ENCODE measurements around the gene ZNF440.

The ZNF440 gene

GRCh38 chr19:11792942-11793341 lies 21.1 kb upstream of the ZNF440 start:
- no peak for TF ChIP-seq CTCF (IDR thresholded peaks at IDR 0.05; ENCODE audit: insufficient read depth, low read length, poor library complexity, severe bottlenecking)
- Histone ChIP-seq H3K4me3 (replicated peaks; ENCODE audit: low read depth, low read length) (no peak overlapping the region), H3K36me3 (ENCODE audit: control insufficient read depth, insufficient read depth, low read length) (no peaks in the 10 kb centered on the region), H3K27me3 (replicated peaks; ENCODE audit: control insufficient read depth, insufficient read depth, low read length) (no peaks in the 10 kb centered on the region)
- DNase-seq (ENCODE audit: extremely low read depth, insufficient read length): no peak

GRCh38 chr19:11797491-11797890 lies 16.6 kb upstream of the ZNF440 start:
- H3K27me3 ChIP-seq (replicated peaks; ENCODE audit: control insufficient read depth, insufficient read depth, low read length): no peaks in the 10 kb centered on the region
- DNase-seq (ENCODE audit: extremely low read depth, insufficient read length): peak; percentile 69
- H3K36me3 ChIP-seq (ENCODE audit: control insufficient read depth, insufficient read depth, low read length): no peaks in the 10 kb centered on the region
- peak; percentile 88 for TF ChIP-seq CTCF (IDR thresholded peaks at IDR 0.05; ENCODE audit: insufficient read depth, low read length, poor library complexity, severe bottlenecking)
- peak overlapping the region; percentile 4; the same call in 1 of the 2 replicates for H3K4me3 ChIP-seq (replicated peaks; ENCODE audit: low read depth, low read length)

- Histone ChIP-seq H3K4me3 (replicated peaks; ENCODE audit: low read depth, low read length) (peak within 1 kb of the TSS; percentile 67), H3K27me3 (replicated peaks; ENCODE audit: control insufficient read depth, insufficient read depth, low read length) (no peaks in the 10 kb centered on the region), H3K36me3 (ENCODE audit: control insufficient read depth, insufficient read depth, low read length) (no peaks in the 10 kb centered on the region)
- TF ChIP-seq CTCF (IDR thresholded peaks at IDR 0.05; ENCODE audit: insufficient read depth, low read length, poor library complexity, severe bottlenecking): peak; percentile 19
- DNase-seq (ENCODE audit: extremely low read depth, insufficient read length): peak; percentile 87
Observed at GRCh38 chr19:11798391-11799330, 15.4 kb upstream of the ZNF440 start, which contains the start of gene ZNF491. Gene ZNF491, plus strand, starts transcription at chr19:11798523. Its CDS starts 7,431 bp downstream, at chr19:11805954.

- Histone ChIP-seq H3K4me3 (replicated peaks; ENCODE audit: low read depth, low read length) (no peak overlapping the region), H3K36me3 (ENCODE audit: control insufficient read depth, insufficient read depth, low read length) (no peaks in the 10 kb centered on the region; the same call in 1 of the 2 replicates), H3K27me3 (replicated peaks; ENCODE audit: control insufficient read depth, insufficient read depth, low read length) (no peaks in the 10 kb centered on the region)
- no peak for DNase-seq (ENCODE audit: extremely low read depth, insufficient read length)
- TF ChIP-seq CTCF (IDR thresholded peaks at IDR 0.05; ENCODE audit: insufficient read depth, low read length, poor library complexity, severe bottlenecking): no peak
Observed at GRCh38 chr19:11806354-11807098, 7.5 kb upstream of the ZNF440 start.

- H3K36me3 ChIP-seq (ENCODE audit: control insufficient read depth, insufficient read depth, low read length): no peaks in the 10 kb centered on the region; the same call in 1 of the 2 replicates
- TF ChIP-seq CTCF (IDR thresholded peaks at IDR 0.05; ENCODE audit: insufficient read depth, low read length, poor library complexity, severe bottlenecking): no peak
- H3K4me3 ChIP-seq (replicated peaks; ENCODE audit: low read depth, low read length): no peak overlapping the region
- no peak for DNase-seq (ENCODE audit: extremely low read depth, insufficient read length)
- no peaks in the 10 kb centered on the region for H3K27me3 ChIP-seq (replicated peaks; ENCODE audit: control insufficient read depth, insufficient read depth, low read length)
Observed at GRCh38 chr19:11807099-11807380, 7.0 kb upstream of the ZNF440 start.

Measured in GM06990 (cell line).